ENCODE results near the gene SH3BGRL2. TPM values are rescaled to one million over a fixed set of nuclear protein-coding genes. Genes with fewer than 3 reads are reported as not detected.

Gene SH3BGRL2
- total and polyA plus RNA-seq, 2 of the 4 experiments (the other 2 are of a cell fraction): 2.4 to 5.6 TPM

DNA sequence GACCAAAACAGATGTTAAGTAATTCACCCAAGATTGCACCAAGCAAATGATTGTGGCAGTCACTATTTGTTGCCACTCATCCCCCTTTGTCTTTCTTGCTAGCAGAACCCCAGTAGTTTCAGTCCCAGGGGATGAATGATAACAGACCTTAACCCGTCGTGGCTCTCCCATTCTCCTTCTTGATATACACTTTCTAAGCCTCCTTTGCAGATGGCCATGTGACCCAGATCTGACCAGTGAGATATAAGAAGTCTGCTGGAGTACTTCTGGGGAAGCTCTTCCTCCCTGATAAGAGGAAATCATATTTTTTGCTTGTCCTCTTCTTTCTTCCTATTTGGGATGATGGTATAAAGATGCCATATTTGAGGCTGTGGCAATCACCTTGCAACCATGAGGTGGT is 9.6 kb upstream of the SH3BGRL2 start:
- ChIA-PET CTCF (interaction anchor here (0.7 to 1.1 kb wide), 2 partner anchors 11 to 12 kb away, joined by 3 read pairs; no protein-coding TSS in a partner anchor), POLR2A (ENCODE audit: unreplicated experiment) (no interaction called here)
- Histone ChIP-seq H4K8ac (ENCODE audit: low read depth in 2 of 2, low read length in 2 of 2) (no peak overlapping the region), H3K9me1 (ENCODE audit: insufficient read depth, low read length) (peaks cover 6% of the 10 kb centered on the region; the same call in 1 of the 2 replicates), H4K5ac (ENCODE audit: low read depth, low read length) (no peak overlapping the region), H3K4me1 (ENCODE audit: control insufficient read depth, insufficient read depth, low read length) (no peaks in the 10 kb centered on the region), H2BK20ac (ENCODE audit: low read depth, low read length) (no peak overlapping the region), H2AK9ac (replicated peaks; ENCODE audit: low read depth, low read length, poor library complexity) (no peak overlapping the region), H3K27ac (ENCODE audit: insufficient read depth, low read length) (no peak overlapping the region), H2AK5ac (ENCODE audit: low read depth, low read length) (no peak overlapping the region), H2BK5ac (ENCODE audit: low read depth, low read length, poor library complexity, severe bottlenecking) (no peak overlapping the region), H3K23ac (ENCODE audit: low read depth, low read length) (no peak overlapping the region), H3K4me2 (ENCODE audit: low read depth, low read length) (no peak overlapping the region), H3K79me1 (ENCODE audit: low read depth in 1 of 2, low read length in 2 of 2) (no peaks in the 10 kb centered on the region), H3K4me3 (ENCODE audit: insufficient read depth, low read depth, low read length) (no peak overlapping the region), H3K4ac (ENCODE audit: low read depth, low read length) (no peak overlapping the region), H3K36me3 (ENCODE audit: control insufficient read depth, insufficient read depth, low read length) (no peaks in the 10 kb centered on the region), H3K9me3 (ENCODE audit: control insufficient read depth, insufficient read depth, low read length) (no peaks in the 10 kb centered on the region), H4K91ac (ENCODE audit: insufficient read depth, low read depth, low read length) (no peak overlapping the region), H3K14ac (replicated peaks; ENCODE audit: low read depth, low read length) (no peak overlapping the region), H3K56ac (ENCODE audit: extremely low read depth, insufficient read depth, low read length) (no peak overlapping the region), H2AFZ (replicated peaks; ENCODE audit: low read length, poor library complexity) (no peak overlapping the region), H4K20me1 (ENCODE audit: insufficient read depth, low read length) (no peaks in the 10 kb centered on the region), H2BK120ac (ENCODE audit: low read depth, low read length) (no peak overlapping the region), H3K18ac (ENCODE audit: low read depth, low read length) (no peak overlapping the region), H3K9ac (ENCODE audit: low read depth, low read length) (no peak overlapping the region), H2BK15ac (ENCODE audit: low read depth, low read length) (no peak overlapping the region), H3K27me3 (ENCODE audit: control insufficient read depth, insufficient read depth, low read length) (no peaks in the 10 kb centered on the region; the same call in 1 of the 2 replicates)
- TF ChIP-seq MXI1 (IDR thresholded peaks at IDR 0.05; ENCODE audit: borderline replicate concordance, low read depth, low read length) (no peak), RCOR1 (IDR thresholded peaks at IDR 0.05; ENCODE audit: insufficient replicate concordance, low read length) (no peak), ELK1 (IDR thresholded peaks at IDR 0.05; ENCODE audit: borderline replicate concordance, low read depth, low read length) (no peak), MAFK (IDR thresholded peaks at IDR 0.05; ENCODE audit: low read depth, low read length) (no peak), CEBPB (IDR thresholded peaks at IDR 0.05; ENCODE audit: low read depth, low read length) (no peak), FOS (IDR thresholded peaks at IDR 0.05; ENCODE audit: low read depth, low read length) (no peak), CHD1 (IDR thresholded peaks at IDR 0.05; ENCODE audit: low read depth, low read length) (no peak), BHLHE40 (IDR thresholded peaks at IDR 0.05; ENCODE audit: low read depth, low read length) (no peak), RAD21 (IDR thresholded peaks at IDR 0.05; ENCODE audit: low read length) (no peak), RFX5 (IDR thresholded peaks at IDR 0.05; ENCODE audit: low read depth, low read length) (no peak)
- TF ChIP-seq, protein P1, sequence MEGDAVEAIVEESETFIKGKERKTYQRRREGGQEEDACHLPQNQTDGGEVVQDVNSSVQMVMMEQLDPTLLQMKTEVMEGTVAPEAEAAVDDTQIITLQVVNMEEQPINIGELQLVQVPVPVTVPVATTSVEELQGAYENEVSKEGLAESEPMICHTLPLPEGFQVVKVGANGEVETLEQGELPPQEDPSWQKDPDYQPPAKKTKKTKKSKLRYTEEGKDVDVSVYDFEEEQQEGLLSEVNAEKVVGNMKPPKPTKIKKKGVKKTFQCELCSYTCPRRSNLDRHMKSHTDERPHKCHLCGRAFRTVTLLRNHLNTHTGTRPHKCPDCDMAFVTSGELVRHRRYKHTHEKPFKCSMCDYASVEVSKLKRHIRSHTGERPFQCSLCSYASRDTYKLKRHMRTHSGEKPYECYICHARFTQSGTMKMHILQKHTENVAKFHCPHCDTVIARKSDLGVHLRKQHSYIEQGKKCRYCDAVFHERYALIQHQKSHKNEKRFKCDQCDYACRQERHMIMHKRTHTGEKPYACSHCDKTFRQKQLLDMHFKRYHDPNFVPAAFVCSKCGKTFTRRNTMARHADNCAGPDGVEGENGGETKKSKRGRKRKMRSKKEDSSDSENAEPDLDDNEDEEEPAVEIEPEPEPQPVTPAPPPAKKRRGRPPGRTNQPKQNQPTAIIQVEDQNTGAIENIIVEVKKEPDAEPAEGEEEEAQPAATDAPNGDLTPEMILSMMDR (conservative IDR thresholded peaks at IDR 0.05; ENCODE audit: low read depth, low read length): no peak
- DNase-seq (no peak), ATAC-seq (ENCODE audit: low read depth) (no peak)
- dilution Hi-C loops (cut with HindIII; ENCODE audit: low sequenced_read_pairs, unreplicated experiment): no loop called here
- in situ Hi-C loops (cut with MboI; ENCODE audit: low sequenced_read_pairs): no loop called here
- no TSS peak for BruUV-seq (replicated peaks)
- intact Hi-C loops (cut with micrococcal nuclease): no loop called here
- no CpG with 5 or more reads among the region's 2 CpGs for WGBS, 2 experiments (ENCODE audit: extremely low coverage in 2 of 2, insufficient read length in 1 of 2)

All from IMR-90 (cell line).